CD4-positive, CD25-positive, alpha-beta regulatory T cell (primary cell): ENCODE data around the gene DLAT. TPM values are rescaled to one million over a fixed set of nuclear protein-coding genes. Genes with fewer than 3 reads are reported as not detected.

Experiments
- ATAC-seq, 2 donors: fragments of 150-1000 bp; cut with Tn5 transposase; one replicate each; pipeline ENCODE4 v1.10.0; 2021; ENCODE audit warnings: low read depth in 2 of 2, moderate number of reproducible peaks in 2 of 2, moderate library complexity in 1 of 2
- DNase-seq, 3 donors: peaks; one replicate each; pipeline versions ENCODE4 v3.0.0 to v3.0.0-alpha.2; 2012 to 2022; ENCODE audit warnings: mixed read lengths in 1 of 3
- H3K27ac ChIP-seq: one replicate; pipeline ENCODE4 v1.7.0; 2013; ENCODE audit warnings: mild to moderate bottlenecking, low read length; ENCODE audit not compliant: insufficient read depth, poor library complexity, severe bottlenecking
- H3K27me3 ChIP-seq: one replicate; pipeline ENCODE4 v1.7.0; 2013; ENCODE audit warnings: low read length; ENCODE audit not compliant: control insufficient read depth, insufficient read depth
- H3K36me3 ChIP-seq: one replicate; pipeline ENCODE4 v1.7.0; 2013; ENCODE audit warnings: mild to moderate bottlenecking, low read length, moderate library complexity; ENCODE audit not compliant: control insufficient read depth, insufficient read depth
- H3K4me1 ChIP-seq: 2 replicates; pipeline ENCODE4 v1.7.0; 2013; ENCODE audit warnings: mild to moderate bottlenecking, low read length; ENCODE audit not compliant: insufficient read depth, control insufficient read depth, poor library complexity, severe bottlenecking
- H3K4me3 ChIP-seq: one replicate; pipeline ENCODE4 v1.7.0; 2013; ENCODE audit warnings: low read depth, mild to moderate bottlenecking, low read length, moderate library complexity
- H3K9me3 ChIP-seq, 2 experiments: 1 replicate in 1 of 2; 2 replicates in 1 of 2; pipeline ENCODE4 v1.7.0; 2013; ENCODE audit warnings: low read length in 2 of 2, mild to moderate bottlenecking in 1 of 2, moderate library complexity in 1 of 2; ENCODE audit not compliant: control insufficient read depth in 2 of 2
- H3K27ac Mint-ChIP-seq, 3 donors: one replicate each; pipeline ENCODE4 v1.8.0; 2020 to 2022; ENCODE audit warnings: mild to moderate bottlenecking in 3 of 3, mixed read lengths in 3 of 3, moderate library complexity in 2 of 3
- H3K27me3 Mint-ChIP-seq: one replicate; pipeline ENCODE4 v1.8.0; 2022; ENCODE audit warnings: mild to moderate bottlenecking, mixed read lengths
- H3K36me3 Mint-ChIP-seq: one replicate; pipeline ENCODE4 v1.8.0; 2020; ENCODE audit warnings: mixed read lengths
- H3K4me1 Mint-ChIP-seq, 4 donors: one replicate each; pipeline ENCODE4 v1.8.0; 2020 to 2022; ENCODE audit warnings: mixed read lengths in 4 of 4, mild to moderate bottlenecking in 1 of 4
- H3K4me3 Mint-ChIP-seq, 4 donors: one replicate each; pipeline ENCODE4 v1.8.0; 2020 to 2022; ENCODE audit warnings: mild to moderate bottlenecking in 4 of 4, mixed read lengths in 4 of 4, moderate library complexity in 3 of 4
- H3K9me3 Mint-ChIP-seq, 7 donors: one replicate each; pipeline ENCODE4 v1.8.0; 2020 to 2022; ENCODE audit warnings: mixed read lengths in 7 of 7, mild to moderate bottlenecking in 3 of 7, moderate library complexity in 2 of 7
- polyA plus RNA-seq, 4 donors: library from polyadenylated mRNA; unstranded; fragments of 300-500 nt; fragmentation: Illumina TruSeq; gene quantifications; one replicate each; pipeline ENCODE4 v1.2.3, GENCODE V29; 2021
- total RNA-seq: library from RNA; stranded (reverse); gene quantifications from one replicate; pipeline ENCODE4 v1.2.3, GENCODE V29; 2022

DLAT gene
- total RNA-seq (16.3 TPM), polyA plus RNA-seq (10 to 100 TPM; 22.8 to 26.8 (median 24.2) TPM)

GRCh38 chr11:112024773-112025678, at the start of gene DLAT:
Gene DLAT (plus strand): TSS chr11:112025408. CDS start chr11:112025473, 65 bp downstream.
- ATAC-seq (peak; percentile 89), DNase-seq (peak; percentile 74 to 93 (median 86))
- Histone ChIP-seq H3K36me3 (peaks cover 16% of the 10 kb centered on the region), H3K4me3 (peak within 1 kb of the TSS; percentile 84), H3K27me3 (no peaks in the 10 kb centered on the region), H3K27ac (peak within 1 kb of the TSS; percentile 75), H3K9me3 (no peaks in the 10 kb centered on the region), H3K4me1 (peaks cover 21% of the 10 kb centered on the region)
- H3K27me3 Mint-ChIP-seq = no peaks in the 10 kb centered on the region
- H3K36me3 Mint-ChIP-seq = peaks cover 17% of the 10 kb centered on the region
- peaks cover 10 to 29% (median 22%) of the 10 kb centered on the region in 4 donors for H3K4me1 Mint-ChIP-seq
- H3K27ac Mint-ChIP-seq = peak within 1 kb of the TSS; percentile 94 to 99 (median 97)
- H3K4me3 Mint-ChIP-seq = peak within 1 kb of the TSS; percentile 99 to 100 (median 100)
- no peaks in the 10 kb centered on the region for H3K9me3 Mint-ChIP-seq

- H3K4me3 ChIP-seq = no peak overlapping the region
- peaks cover 5% of the 10 kb centered on the region for H3K27me3 ChIP-seq
- DNase-seq (no peak), ATAC-seq (no peak)
- Mint-ChIP-seq H3K9me3 (peaks cover 0 to 1% (median 0%) of the 10 kb centered on the region in 7 donors), H3K27me3 (peaks cover 44% of the 10 kb centered on the region), H3K4me3 (peak overlapping the region in 1 of 4 donors; percentile 32), H3K36me3 (peaks cover 3% of the 10 kb centered on the region), H3K4me1 (peaks cover 0 to 17% (median 10%) of the 10 kb centered on the region in 4 donors), H3K27ac (peak overlapping the region in 1 of 3 donors; percentile 9)
- H3K36me3 ChIP-seq = no peaks in the 10 kb centered on the region
- peaks cover 8% of the 10 kb centered on the region for H3K4me1 ChIP-seq
- H3K9me3 ChIP-seq = no peaks in the 10 kb centered on the region
- H3K27ac ChIP-seq = no peak overlapping the region
These were observed 49.0 kb upstream of the DLAT start for GRCh38 chr11:111976119-111976766.

GRCh38 chr11:111976767-111977145, 48.5 kb upstream of the DLAT start:
- Mint-ChIP-seq H3K4me1 (peaks cover 0 to 17% (median 10%) of the 10 kb centered on the region in 4 donors), H3K27me3 (peaks cover 44% of the 10 kb centered on the region), H3K4me3 (peak overlapping the region in 2 of 4 donors; percentile 28 to 53), H3K36me3 (peaks cover 3% of the 10 kb centered on the region), H3K9me3 (peaks cover 0 to 1% (median 0%) of the 10 kb centered on the region in 7 donors), H3K27ac (no peak overlapping the region)
- no peak for ATAC-seq
- Histone ChIP-seq H3K27me3 (peaks cover 5% of the 10 kb centered on the region), H3K4me3 (no peak overlapping the region), H3K4me1 (peaks cover 8% of the 10 kb centered on the region), H3K9me3 (no peaks in the 10 kb centered on the region), H3K36me3 (no peaks in the 10 kb centered on the region), H3K27ac (no peak overlapping the region)
- DNase-seq = no peak

GRCh38 chr11:111977146-111978027, 47.8 kb upstream of the DLAT start:
- Mint-ChIP-seq H3K9me3 (peaks cover 0 to 1% (median 0%) of the 10 kb centered on the region in 7 donors), H3K27me3 (peaks cover 44% of the 10 kb centered on the region), H3K36me3 (peaks cover 3% of the 10 kb centered on the region), H3K4me3 (peak overlapping the region in 3 of 4 donors; percentile 71 to 85 (median 73)), H3K27ac (no peak overlapping the region), H3K4me1 (peaks cover 0 to 20% (median 12%) of the 10 kb centered on the region in 4 donors)
- Histone ChIP-seq H3K4me3 (no peak overlapping the region), H3K27me3 (peaks cover 5% of the 10 kb centered on the region), H3K36me3 (no peaks in the 10 kb centered on the region), H3K27ac (no peak overlapping the region), H3K9me3 (no peaks in the 10 kb centered on the region), H3K4me1 (peaks cover 8% of the 10 kb centered on the region)
- DNase-seq (peak; percentile 3 to 18 (median 15)), ATAC-seq (peak; percentile 51 to 52)

- H3K9me3 ChIP-seq = no peaks in the 10 kb centered on the region
- H3K9me3 Mint-ChIP-seq = peaks cover 0 to 1% (median 0%) of the 10 kb centered on the region in 7 donors
- H3K36me3 ChIP-seq = no peaks in the 10 kb centered on the region
- peaks cover 5% of the 10 kb centered on the region for H3K27me3 ChIP-seq
- ATAC-seq (no peak), DNase-seq (no peak)
- H3K4me3 Mint-ChIP-seq = peak overlapping the region in 3 of 4 donors; percentile 71 to 85 (median 73)
- peaks cover 8% of the 10 kb centered on the region for H3K4me1 ChIP-seq
- no peaks in the 10 kb centered on the region for H3K36me3 Mint-ChIP-seq
- no peak overlapping the region for H3K27ac ChIP-seq
- H3K27me3 Mint-ChIP-seq = peaks cover 44% of the 10 kb centered on the region
- no peak overlapping the region for H3K4me3 ChIP-seq
- peaks cover 0 to 20% (median 12%) of the 10 kb centered on the region in 4 donors for H3K4me1 Mint-ChIP-seq
- H3K27ac Mint-ChIP-seq = no peak overlapping the region
These were observed 47.0 kb upstream of the DLAT start for GRCh38 chr11:111978028-111978771.

- Mint-ChIP-seq H3K4me1 (peaks cover 0 to 20% (median 12%) of the 10 kb centered on the region in 4 donors), H3K27ac (no peak overlapping the region), H3K36me3 (no peaks in the 10 kb centered on the region), H3K9me3 (no peaks in the 10 kb centered on the region), H3K4me3 (no peak overlapping the region), H3K27me3 (peaks cover 37% of the 10 kb centered on the region)
- DNase-seq (no peak), ATAC-seq (no peak)
- no peak overlapping the region for H3K4me3 ChIP-seq
- no peaks in the 10 kb centered on the region for H3K9me3 ChIP-seq
- no peaks in the 10 kb centered on the region for H3K36me3 ChIP-seq
- H3K27ac ChIP-seq = no peak overlapping the region
- H3K27me3 ChIP-seq = peaks cover 5% of the 10 kb centered on the region
- H3K4me1 ChIP-seq = peaks cover 8% of the 10 kb centered on the region
These were observed 45.1 kb upstream of the DLAT start for GRCh38 chr11:111980062-111980461.
